Uterus (tissue), 4 donors: ENCODE measurements around the gene CHAMP1. TPM values are rescaled to one million over a fixed set of nuclear protein-coding genes. Genes with fewer than 3 reads are reported as not detected.
"Not testable (repeated sequence)": the region's sequence is repeated elsewhere in the genome, so short reads cannot be mapped to it uniquely, and the experiment has no call there.

Experiments used
- DNase-seq, 2 donors: peaks; one replicate each; pipeline ENCODE4 v3.0.0-alpha.2; 2019 to 2020
- H3K27ac ChIP-seq, 2 donors: fragments of 200-600 bp; sonication (generic); 1 replicate in 1 of 2; 2 replicates in 1 of 2; pipeline ENCODE4 v1.5.1; 2016 to 2018
- H3K27me3 ChIP-seq, 2 donors: fragments of 200-600 bp; sonication (generic); one replicate each; pipeline ENCODE4 v1.5.1; 2018 to 2019; ENCODE audit warnings: control low read depth in 1 of 2
- H3K36me3 ChIP-seq, 2 donors: fragments of 200-600 bp; sonication (generic); one replicate each; pipeline ENCODE4 v1.5.1; 2019; ENCODE audit warnings: control low read depth in 1 of 2
- H3K4me1 ChIP-seq, 2 donors: fragments of 200-600 bp; sonication (generic); one replicate each; pipeline ENCODE4 v1.5.1; 2018 to 2019; ENCODE audit warnings: control low read depth in 1 of 2
- H3K4me3 ChIP-seq, 2 donors: fragments of 200-600 bp; sonication (generic); 1 replicate in 1 of 2; 2 replicates in 1 of 2; pipeline ENCODE4 v1.5.1; 2018 to 2019; ENCODE audit warnings: mild to moderate bottlenecking in 1 of 2
- H3K9me3 ChIP-seq, 2 donors: fragments of 200-600 bp; sonication (generic); one replicate each; pipeline ENCODE4 v1.5.1; 2019; ENCODE audit warnings: control low read depth in 1 of 2
- CTCF ChIP-seq, 4 experiments: fragments of 200-600 bp in 2 of 4; fragments of 450-650 bp in 2 of 4; sonication (generic) in 2 of 4; IDR thresholded peaks; one replicate each; pipeline ENCODE4 v1.5.1; 2016 to 2019; ENCODE audit warnings: antibody characterized with exemption in 4 of 4, mild to moderate bottlenecking in 2 of 4, moderate library complexity in 1 of 4
- POLR2A ChIP-seq, 2 donors: fragments of 450-650 bp; IDR thresholded peaks; one replicate each; pipeline ENCODE4 v1.6.1; 2016; ENCODE audit warnings: antibody characterized with exemption in 2 of 2, mild to moderate bottlenecking in 1 of 2, moderate library complexity in 1 of 2
- intact Hi-C: fragments of 100-400 bp; cut with DNase I; formaldehyde crosslinking; loops from one replicate; pipeline ENCODE4 v1.15.1; 2023; ENCODE audit warnings: low total_unique reads
- total RNA-seq, 4 donors: library from RNA; depleted of rRNA in 3 of 4; stranded (reverse); fragments of >200 nt in 3 of 4; gene quantifications; one replicate each; pipeline versions ENCODE4 v1.1.0 to v1.2.4, GENCODE V29; 2014 to 2023
- donor health status: DM: yes; HTN: yes; CAD: no.

CHAMP1 gene
- total RNA-seq, 4 donors from 2014 or later: 5.9 to 24.7 (median 15.2) TPM

- no peak overlapping the region for H3K4me3 ChIP-seq
- H3K9me3 ChIP-seq: no peaks in the 10 kb centered on the region
- no peaks in the 10 kb centered on the region for H3K27me3 ChIP-seq
- intact Hi-C loops: no loop called here
- TF ChIP-seq CTCF (IDR thresholded peaks at IDR 0.05) (no peak), POLR2A (IDR thresholded peaks at IDR 0.05) (no peak)
- H3K36me3 ChIP-seq: no peaks in the 10 kb centered on the region
- H3K4me1 ChIP-seq: no peaks in the 10 kb centered on the region
- H3K27ac ChIP-seq: no peak overlapping the region
- DNase-seq: no peak
Observed at GRCh38 chr13:114324334-114324733, 10.0 kb downstream of the CHAMP1 start.

GRCh38 chr13:114325729-114326128 is 11.4 kb downstream of the CHAMP1 start:
- intact Hi-C loops: no loop called here
- no peaks in the 10 kb centered on the region for H3K36me3 ChIP-seq
- TF ChIP-seq POLR2A (IDR thresholded peaks at IDR 0.05): no peak
- TF ChIP-seq CTCF (IDR thresholded peaks at IDR 0.05): no peak

GRCh38 chr13:114328034-114328433 is 13.7 kb downstream of the CHAMP1 start:
- Histone ChIP-seq H3K36me3 (no peaks in the 10 kb centered on the region), H3K4me1 (no peaks in the 10 kb centered on the region), H3K27me3 (no peaks in the 10 kb centered on the region), H3K9me3 (no peaks in the 10 kb centered on the region), H3K27ac (no peak overlapping the region), H3K4me3 (no peak overlapping the region)
- intact Hi-C loops: no loop called here
- no peak for DNase-seq
- TF ChIP-seq POLR2A (IDR thresholded peaks at IDR 0.05) (no peak), CTCF (IDR thresholded peaks at IDR 0.05) (no peak)

More at GRCh38 chr13:114325729-114326128, 11.4 kb downstream of the CHAMP1 start:
- Histone ChIP-seq H3K4me1 (no peaks in the 10 kb centered on the region), H3K4me3 (no peak overlapping the region), H3K9me3 (no peaks in the 10 kb centered on the region), H3K27me3 (no peaks in the 10 kb centered on the region), H3K27ac (no peak overlapping the region)
- no peak for DNase-seq

- TF ChIP-seq CTCF (IDR thresholded peaks at IDR 0.05): no peak
- TF ChIP-seq POLR2A (IDR thresholded peaks at IDR 0.05): no peak
- Histone ChIP-seq H3K27me3 (no peaks in the 10 kb centered on the region), H3K9me3 (no peaks in the 10 kb centered on the region), H3K36me3 (no peaks in the 10 kb centered on the region), H3K4me3 (no peak overlapping the region), H3K4me1 (no peaks in the 10 kb centered on the region), H3K27ac (no peak overlapping the region)
- no peak for DNase-seq
- intact Hi-C loops: no loop called here
Observed at GRCh38 chr13:114328595-114328994, 14.3 kb downstream of the CHAMP1 start.

- Histone ChIP-seq H3K4me1 (no peaks in the 10 kb centered on the region), H3K27me3 (no peaks in the 10 kb centered on the region), H3K27ac (no peak overlapping the region), H3K9me3 (no peaks in the 10 kb centered on the region), H3K36me3 (no peaks in the 10 kb centered on the region), H3K4me3 (no peak overlapping the region)
- TF ChIP-seq POLR2A (IDR thresholded peaks at IDR 0.05) (no peak), CTCF (IDR thresholded peaks at IDR 0.05) (no peak)
- intact Hi-C loops: no loop called here
- DNase-seq: no peak
Observed at GRCh38 chr13:114330086-114330485, 15.8 kb downstream of the CHAMP1 start.

- H3K27me3 ChIP-seq, DNase-seq, H3K9me3 ChIP-seq, H3K4me3 ChIP-seq, intact Hi-C loops, H3K36me3 ChIP-seq, H3K4me1 ChIP-seq, H3K27ac ChIP-seq: not testable (repeated sequence)
Observed at GRCh38 chr13:114333881-114334280, 19.6 kb downstream of the CHAMP1 start.
